HepG2 (cell line): ENCODE results near the gene SLC36A1. TPM values are rescaled to one million over a fixed set of nuclear protein-coding genes. Genes with fewer than 3 reads are reported as not detected.

Source experiments
- ATAC-seq: fragments of 200-7000 bp; cut with Tn5 transposase; 3 replicates; pipeline ENCODE4 v1.9.1; 2020; ENCODE audit warnings: mild to moderate bottlenecking, moderate library complexity
- BruUV-seq: library from RNA; stranded (reverse); fragments of 400-500 nt; replicated peaks from 2 replicates; lab custom pipeline; 2021; lab: Mats Ljungman, UMichigan
- CTCF ChIA-PET: fragments of 300-600 bp; formaldehyde crosslinking; extraction: SDS; loops from one replicate; lab custom pipeline; 2021; ENCODE audit warnings: low total read pairs, inconsistent platforms, low intra/inter-chr PET ratio; lab: Yijun Ruan, JAX
- POLR2A ChIA-PET: fragments of 350-600 bp; sonication (Branson Sonifier 250); formaldehyde crosslinking; loops from one replicate; lab custom pipeline; 2020; ENCODE audit warnings: antibody characterized with exemption, inconsistent platforms; lab: Yijun Ruan, JAX
- DNase-seq: peaks from one replicate; pipeline ENCODE4 v3.0.0-alpha.2; 2015; ENCODE audit warnings: low spot score
- FAIRE-seq: peaks from 3 replicates; lab custom pipeline; 2011; peaks lifted over from hg19 to GRCh38; lab: Jason Lieb, UNC
- H2AFZ ChIP-seq: one replicate; pipeline ENCODE4 v1.6.1; 2011; ENCODE audit warnings: low read length, inconsistent platforms
- H3K27ac ChIP-seq: fragments of 300-600 bp; 3 replicates; pipeline ENCODE4 v1.8.0; 2011; ENCODE audit warnings: mixed run types, mild to moderate bottlenecking, mixed read lengths, low read length, inconsistent platforms; ENCODE audit not compliant: insufficient read depth; ENCODE audit errors: extremely low read length
- H3K27me3 ChIP-seq, 2 experiments: fragments of 200-600 bp in 1 of 2; 2 replicates in 1 of 2; 3 replicates in 1 of 2; pipeline versions ENCODE4 v1.6.0 to v1.8.0; 2011; ENCODE audit warnings: low read length in 2 of 2, mild to moderate bottlenecking in 2 of 2, moderate library complexity in 2 of 2, inconsistent platforms in 1 of 2; ENCODE audit not compliant: insufficient read depth in 2 of 2, control insufficient read depth in 1 of 2
- H3K36me3 ChIP-seq, 2 experiments: fragments of 200-600 bp in 1 of 2; replicated peaks in 1 of 2; 2 replicates in 1 of 2; 3 replicates in 1 of 2; pipeline versions ENCODE4 v1.5.1 to v1.8.0; 2011; ENCODE audit warnings: low read length in 2 of 2, inconsistent platforms in 1 of 2; ENCODE audit not compliant: insufficient read depth in 2 of 2, control insufficient read depth in 1 of 2
- H3K4me1 ChIP-seq: 2 replicates; pipeline ENCODE4 v1.5.1; 2012; ENCODE audit warnings: low read length, inconsistent platforms; ENCODE audit not compliant: insufficient read depth
- H3K4me2 ChIP-seq: 2 replicates; pipeline ENCODE4 v1.6.0; 2011; ENCODE audit warnings: low read depth, low read length, inconsistent platforms
- H3K4me3 ChIP-seq, 3 experiments: fragments of 200-600 bp in 1 of 3; sonication (generic), shearing (Covaris generic) in 1 of 3; replicated peaks in 1 of 3; 2 replicates each; pipeline ENCODE4 v1.5.1; 2011 to 2016; ENCODE audit warnings: low read length in 3 of 3, inconsistent platforms in 2 of 3, low read depth in 2 of 3, mild to moderate bottlenecking in 2 of 3, control low read depth in 1 of 3, mixed read lengths in 1 of 3; ENCODE audit not compliant: insufficient read depth in 1 of 3
- H3K79me2 ChIP-seq: one replicate; pipeline ENCODE4 v1.6.1; 2011; ENCODE audit warnings: low read length, inconsistent platforms; ENCODE audit not compliant: insufficient read depth
- H3K9ac ChIP-seq: 2 replicates; pipeline ENCODE4 v1.6.0; 2011; ENCODE audit warnings: mild to moderate bottlenecking, low read depth, low read length, inconsistent platforms; ENCODE audit not compliant: insufficient read depth
- H3K9me3 ChIP-seq: 2 replicates; pipeline ENCODE4 v1.5.1; 2012; ENCODE audit warnings: mild to moderate bottlenecking, low read length
- H4K20me1 ChIP-seq: 2 replicates; pipeline ENCODE4 v1.6.0; 2011; ENCODE audit warnings: inconsistent platforms, mild to moderate bottlenecking, low read length, moderate library complexity; ENCODE audit not compliant: insufficient read depth
- FOXJ3 ChIP-seq: sonication (generic); formaldehyde crosslinking; IDR thresholded peaks from 2 replicates; pipeline ENCODE4 v1.4.0; 2020; ENCODE audit warnings: missing genetic modification reagents, mild to moderate bottlenecking, borderline replicate concordance
- PCBP2 ChIP-seq: fragments of 200-400 bp; formaldehyde crosslinking; optimal IDR thresholded peaks from 2 replicates; pipeline ENCODE3; 2018; ENCODE audit warnings: low read length, low read depth; ENCODE audit not compliant: poor library complexity, severe bottlenecking
- PRMT3 ChIP-seq: sonication (generic); formaldehyde crosslinking; IDR thresholded peaks from 2 replicates; pipeline ENCODE4 v1.8.1; 2022; ENCODE audit warnings: low read depth, mild to moderate bottlenecking, moderate library complexity, missing genetic modification reagents, borderline replicate concordance
- TAF1 ChIP-seq: sonication (generic); formaldehyde crosslinking; IDR thresholded peaks from 2 replicates; pipeline ENCODE4 v1.4.0; 2020; ENCODE audit warnings: missing genetic modification reagents
- ZBTB44 ChIP-seq: sonication (generic); formaldehyde crosslinking; IDR thresholded peaks from 2 replicates; pipeline ENCODE4 v1.4.0; 2020; ENCODE audit warnings: missing genetic modification reagents
- WGBS: methylation state at CpG from one replicate; pipeline ENCODE4 v1.1.6; 2017; ENCODE audit warnings: low lambda C conversion rate; 5-methylcytosine and 5-hydroxymethylcytosine counted together
- in situ Hi-C: cut with HindIII; loops from 2 replicates; pipeline ENCODE4 v1.10.0; 2017; ENCODE audit warnings: low pct_unique_long_range_greater_than_20kb; ENCODE audit not compliant: extremely low pct_ligation_motif_present
- intact Hi-C: fragments of 100-400 bp; cut with micrococcal nuclease; formaldehyde crosslinking; loops from one replicate; pipeline ENCODE4 v1.10.0; 2022; ENCODE audit not compliant: unreplicated experiment
- polyA plus RNA-seq, 8 experiments: library from polyadenylated mRNA; depleted of rRNA in 3 of 8; stranded (reverse) in 7 of 8; unstranded in 1 of 8; fragments of >200 nt; fragmentation: Illumina TruSeq in 4 of 8; extraction: Trizol in 4 of 8; gene quantifications; 2 replicates each; pipeline versions ENCODE4 v1.2.1 to v1.2.3, GENCODE V29; 2011 to 2016; ENCODE audit warnings: low read depth in 4 of 8, missing spikeins in 1 of 8, mixed read lengths in 1 of 8; ENCODE audit not compliant: insufficient read depth in 1 of 8
- total RNA-seq, 5 experiments: library from RNA; depleted of rRNA; stranded (reverse); fragments of >200 nt; fragmentation: Illumina TruSeq; extraction: Trizol; gene quantifications; 2 replicates each; pipeline ENCODE4 v1.2.3, GENCODE V29; 2016; ENCODE audit warnings: low read depth in 1 of 5
- TF ChIP-seq, protein P1 (sequence below): sonication (generic); formaldehyde crosslinking; conservative IDR thresholded peaks from 2 replicates; pipeline ENCODE4 v1.8.0; 2022; ENCODE audit warnings: mild to moderate bottlenecking, moderate library complexity, missing genetic modification reagents

SLC36A1 gene
- total and polyA plus RNA-seq, 2 of the 13 experiments (the other 11 are each of a cell fraction or from before 2014, with no cell fraction given) = 8.0 to 8.9 TPM

- H3K9ac ChIP-seq = no peak overlapping the region
Observed at GRCh38 chr5:151496041-151496484, 48.7 kb downstream of the SLC36A1 start.

More at GRCh38 chr5:151496041-151496484, 48.7 kb downstream of the SLC36A1 start:
- no peaks in the 10 kb centered on the region for H4K20me1 ChIP-seq
- no peak overlapping the region for H2AFZ ChIP-seq
- TF ChIP-seq PRMT3 (CRISPR knock-in tag) (no peak), FOXJ3 (CRISPR knock-in tag) (no peak), TAF1 (CRISPR knock-in tag) (no peak), ZBTB44 (CRISPR knock-in tag) (no peak), PCBP2 (no peak)
- TF ChIP-seq, protein P1, sequence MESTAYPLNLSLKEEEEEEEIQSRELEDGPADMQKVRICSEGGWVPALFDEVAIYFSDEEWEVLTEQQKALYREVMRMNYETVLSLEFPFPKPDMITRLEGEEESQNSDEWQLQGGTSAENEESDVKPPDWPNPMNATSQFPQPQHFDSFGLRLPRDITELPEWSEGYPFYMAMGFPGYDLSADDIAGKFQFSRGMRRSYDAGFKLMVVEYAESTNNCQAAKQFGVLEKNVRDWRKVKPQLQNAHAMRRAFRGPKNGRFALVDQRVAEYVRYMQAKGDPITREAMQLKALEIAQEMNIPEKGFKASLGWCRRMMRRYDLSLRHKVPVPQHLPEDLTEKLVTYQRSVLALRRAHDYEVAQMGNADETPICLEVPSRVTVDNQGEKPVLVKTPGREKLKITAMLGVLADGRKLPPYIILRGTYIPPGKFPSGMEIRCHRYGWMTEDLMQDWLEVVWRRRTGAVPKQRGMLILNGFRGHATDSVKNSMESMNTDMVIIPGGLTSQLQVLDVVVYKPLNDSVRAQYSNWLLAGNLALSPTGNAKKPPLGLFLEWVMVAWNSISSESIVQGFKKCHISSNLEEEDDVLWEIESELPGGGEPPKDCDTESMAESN (CRISPR knock-in tag) = no peak
- H3K36me3 ChIP-seq = no peaks in the 10 kb centered on the region
- H3K27ac ChIP-seq = no peak overlapping the region
- no peaks in the 10 kb centered on the region for H3K4me1 ChIP-seq
- H3K9me3 ChIP-seq = no peaks in the 10 kb centered on the region
- no peak overlapping the region for H3K4me2 ChIP-seq
- FAIRE-seq (no peak), DNase-seq (no peak), ATAC-seq (no peak)
- no TSS peak for BruUV-seq
- H3K27me3 ChIP-seq = no peaks in the 10 kb centered on the region
- 85% methylated on average over 14 of the region's 14 CpGs for WGBS
- ChIA-PET CTCF (no interaction called here), POLR2A (no interaction called here)
- in situ Hi-C loops (no loop called here), intact Hi-C loops (no loop called here)
- H3K4me3 ChIP-seq = no peak overlapping the region
- H3K79me2 ChIP-seq = no peaks in the 10 kb centered on the region
